HCT116 (cell line): ENCODE measurements around the gene RBP7. TPM values are rescaled to one million over a fixed set of nuclear protein-coding genes. Genes with fewer than 3 reads are reported as not detected.

Source experiments
- ATAC-seq: fragments of 200-7000 bp; cut with Tn5 transposase; 2 replicates; pipeline ENCODE4 v1.9.1; 2020; ENCODE audit warnings: mild to moderate bottlenecking, moderate library complexity
- BruUV-seq: library from RNA; stranded (reverse); fragments of 400-500 nt; replicated peaks from 2 replicates; lab custom pipeline; 2021; lab: Mats Ljungman, UMichigan
- CTCF ChIA-PET: fragments of 300-600 bp; sonication (Branson Sonifier 250); formaldehyde crosslinking; loops from one replicate; lab custom pipeline; 2021; ENCODE audit warnings: antibody characterized with exemption; lab: Charles Lee
- POLR2A ChIA-PET: fragments of 300-600, 350-600 bp; sonication (Branson Sonifier 250); formaldehyde crosslinking; loops from one replicate; lab custom pipeline; 2021; ENCODE audit warnings: antibody characterized with exemption; lab: Charles Lee
- RAD21 ChIA-PET, 2 experiments: fragments of 300-600 bp; sonication (Branson Sonifier 250); formaldehyde crosslinking; loops; one replicate each; lab custom pipeline; 2023; ENCODE audit warnings: low total read pairs in 2 of 2; ENCODE audit not compliant: uncharacterized antibody in 2 of 2, unreplicated experiment in 2 of 2, low non-redundant PET in 1 of 2; lab: Charles Lee
- DNase-seq: peaks from one replicate; pipeline ENCODE4 v3.0.0-alpha.2; 2010; ENCODE audit warnings: low read depth, low spot score
- H2AFZ ChIP-seq: fragments of 200-600 bp; shearing (Covaris generic), sonication (generic); 2 replicates; pipeline ENCODE4 v1.6.1; 2017; ENCODE audit warnings: low read depth, mixed run types, mixed read lengths, antibody characterized with exemption, low read length; ENCODE audit not compliant: poor library complexity, severe bottlenecking
- H3K27ac ChIP-seq: 2 replicates; pipeline ENCODE4 v1.5.1; 2012; ENCODE audit warnings: low read depth, low read length
- H3K27me3 ChIP-seq: fragments of 200-600 bp; sonication (generic); 2 replicates; pipeline ENCODE4 v1.6.1; 2016; ENCODE audit warnings: mixed run types, low read length, mixed read lengths; ENCODE audit not compliant: insufficient read depth
- H3K36me3 ChIP-seq, 2 experiments: fragments of 200-500 bp in 1 of 2; fragments of 200-600 bp in 1 of 2; sonication (Bioruptor generic) in 1 of 2; sonication (generic) in 1 of 2; 2 replicates each; pipeline versions ENCODE4 v1.5.1 to v1.6.1; 2014 to 2016; ENCODE audit warnings: low read length in 2 of 2, inconsistent platforms in 1 of 2, mixed read lengths in 1 of 2, mixed run types in 1 of 2; ENCODE audit not compliant: insufficient read depth in 2 of 2, control insufficient read depth in 1 of 2
- H3K4me1 ChIP-seq, 2 experiments: fragments of 200-600 bp in 1 of 2; sonication (generic) in 1 of 2; 2 replicates each; pipeline versions ENCODE4 v1.5.1 to v1.6.1; 2012 to 2017; ENCODE audit warnings: low read length in 2 of 2, inconsistent platforms in 1 of 2, mild to moderate bottlenecking in 1 of 2, mixed read lengths in 1 of 2, mixed run types in 1 of 2, moderate library complexity in 1 of 2; ENCODE audit not compliant: insufficient read depth in 2 of 2, control insufficient read depth in 1 of 2
- H3K4me2 ChIP-seq: fragments of 200-600 bp; sonication (generic); 2 replicates; pipeline ENCODE4 v1.6.1; 2017; ENCODE audit warnings: mixed run types, low read length, mixed read lengths
- H3K4me3 ChIP-seq, 2 experiments: fragments of 200-600 bp in 1 of 2; sonication (generic) in 1 of 2; replicated peaks in 1 of 2; 2 replicates each; pipeline ENCODE4 v1.5.1; 2011 to 2016; ENCODE audit warnings: low read length in 2 of 2, control low read depth in 1 of 2, low read depth in 1 of 2, mild to moderate bottlenecking in 1 of 2, mixed read lengths in 1 of 2, mixed run types in 1 of 2
- H3K79me2 ChIP-seq: fragments of 200-600 bp; sonication (generic); 2 replicates; pipeline ENCODE4 v1.6.1; 2017; ENCODE audit warnings: mild to moderate bottlenecking, mixed run types, low read length, moderate library complexity, mixed read lengths; ENCODE audit not compliant: insufficient read depth
- H3K9ac ChIP-seq: fragments of 200-600 bp; sonication (generic); 2 replicates; pipeline ENCODE4 v1.6.1; 2016; ENCODE audit warnings: low read length, mixed read lengths
- H3K9me2 ChIP-seq: fragments of 200-600 bp; sonication (generic), shearing (Covaris generic); 2 replicates; pipeline ENCODE4 v1.6.1; 2017; ENCODE audit warnings: mixed run types, mild to moderate bottlenecking, moderate library complexity; ENCODE audit not compliant: insufficient read depth
- H3K9me3 ChIP-seq, 2 experiments: fragments of 200-500 bp in 1 of 2; fragments of 200-600 bp in 1 of 2; sonication (Bioruptor generic) in 1 of 2; sonication (generic) in 1 of 2; 2 replicates each; pipeline ENCODE4 v1.6.1; 2014 to 2017; ENCODE audit warnings: low read length in 2 of 2, mixed read lengths in 2 of 2, inconsistent platforms in 1 of 2, low read depth in 1 of 2, mild to moderate bottlenecking in 1 of 2, mixed run types in 1 of 2, moderate library complexity in 1 of 2; ENCODE audit not compliant: control insufficient read depth in 1 of 2, insufficient read depth in 1 of 2
- H4K20me1 ChIP-seq: fragments of 200-600 bp; sonication (generic), shearing (Covaris generic); 2 replicates; pipeline ENCODE4 v1.6.1; 2017; ENCODE audit warnings: mixed run types, mild to moderate bottlenecking, moderate library complexity; ENCODE audit not compliant: insufficient read depth
- ATF3 ChIP-seq: IDR thresholded peaks from 2 replicates; pipeline ENCODE4 v1.6.1; 2012
- CBX3 ChIP-seq: IDR thresholded peaks from 2 replicates; pipeline ENCODE4 v1.6.1; 2012; ENCODE audit warnings: low read depth
- CEBPB ChIP-seq: IDR thresholded peaks from 2 replicates; pipeline ENCODE4 v1.6.1; 2012; ENCODE audit warnings: low read depth
- CTCF ChIP-seq, 3 experiments: fragments of 200-600 bp in 1 of 3; sonication (generic) in 1 of 3; IDR thresholded peaks in 2 of 3; conservative IDR thresholded peaks in 1 of 3; 2 replicates each; pipeline ENCODE4 v1.5.1; 2012 to 2017; ENCODE audit warnings: low read depth in 2 of 3, low read length in 2 of 3, antibody characterized with exemption in 1 of 3, borderline replicate concordance in 1 of 3, control low read depth in 1 of 3, mild to moderate bottlenecking in 1 of 3, mixed read lengths in 1 of 3, mixed run types in 1 of 3, moderate library complexity in 1 of 3; ENCODE audit not compliant: insufficient read depth in 1 of 3
- EGR1 ChIP-seq: IDR thresholded peaks from 2 replicates; pipeline ENCODE4 v1.6.1; 2012; ENCODE audit warnings: low read depth
- ELF1 ChIP-seq: IDR thresholded peaks from 2 replicates; pipeline ENCODE4 v1.6.1; 2012; ENCODE audit warnings: low read depth, borderline replicate concordance
- EZH2 ChIP-seq: fragments of 200-600 bp; sonication (generic); IDR thresholded peaks from 2 replicates; pipeline ENCODE4 v1.6.1; 2017; ENCODE audit warnings: antibody characterized with exemption, mixed run types
- EZH2phosphoT487 ChIP-seq: fragments of 200-600 bp; IDR thresholded peaks from 2 replicates; pipeline ENCODE4 v1.6.1; 2018; ENCODE audit warnings: antibody characterized with exemption, borderline replicate concordance
- JUND ChIP-seq: IDR thresholded peaks from 2 replicates; pipeline ENCODE4 v1.6.1; 2012
- MAX ChIP-seq: IDR thresholded peaks from 2 replicates; pipeline ENCODE4 v1.6.1; 2012
- POLR2AphosphoS5 ChIP-seq: IDR thresholded peaks from 2 replicates; pipeline ENCODE4 v1.6.1; 2011; ENCODE audit warnings: mild to moderate bottlenecking, low read depth, low read length, moderate library complexity
- SIN3A ChIP-seq: IDR thresholded peaks from 2 replicates; pipeline ENCODE4 v1.6.1; 2012; ENCODE audit warnings: low read depth
- SP1 ChIP-seq: IDR thresholded peaks from 2 replicates; pipeline ENCODE4 v1.6.1; 2012; ENCODE audit warnings: low read depth
- SRF ChIP-seq: IDR thresholded peaks from 2 replicates; pipeline ENCODE4 v1.6.1; 2012; ENCODE audit warnings: low read depth
- TCF7L2 ChIP-seq: IDR thresholded peaks from 2 replicates; pipeline ENCODE4 v1.7.0; 2011; ENCODE audit warnings: borderline replicate concordance, inconsistent platforms; ENCODE audit not compliant: insufficient read depth, insufficient read length; ENCODE audit errors: extremely low read depth
- YY1 ChIP-seq: IDR thresholded peaks from 2 replicates; pipeline ENCODE4 v1.6.1; 2011; ENCODE audit warnings: low read length, low read depth, moderate library complexity, mild to moderate bottlenecking; ENCODE audit not compliant: insufficient replicate concordance; ENCODE audit errors: extremely low read depth
- ZBTB33 ChIP-seq: IDR thresholded peaks from 2 replicates; pipeline ENCODE4 v1.6.1; 2011; ENCODE audit warnings: mild to moderate bottlenecking, low read length, moderate library complexity; ENCODE audit not compliant: insufficient replicate concordance; ENCODE audit errors: extremely low read depth
- intact Hi-C: fragments of 100-400 bp; cut with micrococcal nuclease; formaldehyde crosslinking; loops from 2 replicates; pipeline ENCODE4 v1.10.0; 2022
- total RNA-seq: library from RNA; stranded (reverse); gene quantifications from one replicate; pipeline ENCODE4 v1.2.1, GENCODE V29; 2021; ENCODE audit not compliant: unreplicated experiment
- TF ChIP-seq, protein P1 (sequence below): IDR thresholded peaks from 2 replicates; pipeline ENCODE4 v1.6.1; 2012; ENCODE audit warnings: low read depth

Gene RBP7
- total RNA-seq, 1 experiment from 2014 or later, result 45.6 TPM

- TF ChIP-seq SIN3A (no peak), ELF1 (no peak), ATF3 (no peak), YY1 (no peak), SRF (no peak), EZH2phosphoT487 (no peak), CEBPB (no peak), EZH2 (no peak), ZBTB33 (no peak), JUND (no peak), CTCF (IDR thresholded peaks at IDR 0.05 in 2 of 3, conservative IDR thresholded peaks at IDR 0.05 in 1 of 3; ENCODE audit: borderline replicate concordance in 1 of 3, insufficient read depth in 1 of 3, low read depth in 2 of 3, low read length in 2 of 3) (no peak), SP1 (no peak), POLR2AphosphoS5 (no peak), EGR1 (no peak), CBX3 (no peak), TCF7L2 (no peak), MAX (no peak)
- TF ChIP-seq, protein P1, sequence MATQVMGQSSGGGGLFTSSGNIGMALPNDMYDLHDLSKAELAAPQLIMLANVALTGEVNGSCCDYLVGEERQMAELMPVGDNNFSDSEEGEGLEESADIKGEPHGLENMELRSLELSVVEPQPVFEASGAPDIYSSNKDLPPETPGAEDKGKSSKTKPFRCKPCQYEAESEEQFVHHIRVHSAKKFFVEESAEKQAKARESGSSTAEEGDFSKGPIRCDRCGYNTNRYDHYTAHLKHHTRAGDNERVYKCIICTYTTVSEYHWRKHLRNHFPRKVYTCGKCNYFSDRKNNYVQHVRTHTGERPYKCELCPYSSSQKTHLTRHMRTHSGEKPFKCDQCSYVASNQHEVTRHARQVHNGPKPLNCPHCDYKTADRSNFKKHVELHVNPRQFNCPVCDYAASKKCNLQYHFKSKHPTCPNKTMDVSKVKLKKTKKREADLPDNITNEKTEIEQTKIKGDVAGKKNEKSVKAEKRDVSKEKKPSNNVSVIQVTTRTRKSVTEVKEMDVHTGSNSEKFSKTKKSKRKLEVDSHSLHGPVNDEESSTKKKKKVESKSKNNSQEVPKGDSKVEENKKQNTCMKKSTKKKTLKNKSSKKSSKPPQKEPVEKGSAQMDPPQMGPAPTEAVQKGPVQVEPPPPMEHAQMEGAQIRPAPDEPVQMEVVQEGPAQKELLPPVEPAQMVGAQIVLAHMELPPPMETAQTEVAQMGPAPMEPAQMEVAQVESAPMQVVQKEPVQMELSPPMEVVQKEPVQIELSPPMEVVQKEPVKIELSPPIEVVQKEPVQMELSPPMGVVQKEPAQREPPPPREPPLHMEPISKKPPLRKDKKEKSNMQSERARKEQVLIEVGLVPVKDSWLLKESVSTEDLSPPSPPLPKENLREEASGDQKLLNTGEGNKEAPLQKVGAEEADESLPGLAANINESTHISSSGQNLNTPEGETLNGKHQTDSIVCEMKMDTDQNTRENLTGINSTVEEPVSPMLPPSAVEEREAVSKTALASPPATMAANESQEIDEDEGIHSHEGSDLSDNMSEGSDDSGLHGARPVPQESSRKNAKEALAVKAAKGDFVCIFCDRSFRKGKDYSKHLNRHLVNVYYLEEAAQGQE, result no peak
- H4K20me1 ChIP-seq, result no peaks in the 10 kb centered on the region
- POLR2A ChIA-PET, result no interaction called here
Observed at GRCh38 chr1:10045480-10046355, 48.7 kb downstream of the RBP7 start.

More at GRCh38 chr1:10045480-10046355, 48.7 kb downstream of the RBP7 start:
- Histone ChIP-seq H3K79me2 (peaks cover 91% of the 10 kb centered on the region), H3K9me3 (no peaks in the 10 kb centered on the region), H3K9ac (no peak overlapping the region), H3K9me2 (no peaks in the 10 kb centered on the region), H3K27me3 (no peaks in the 10 kb centered on the region), H3K36me3 (no peaks in the 10 kb centered on the region), H3K4me2 (no peak overlapping the region), H3K4me1 (peaks cover 0 to 3% of the 10 kb centered on the region in 2 experiments; a peak in 1 of 4 replicates), H3K27ac (no peak overlapping the region), H2AFZ (no peak overlapping the region), H3K4me3 (no peak overlapping the region)
- ChIA-PET CTCF (interaction anchor here (1.2 kb wide), 1 partner anchor 13 kb away, joined by 3 read pairs; the partner anchor contains the start of gene UBE4B), RAD21 (no interaction called here)
- DNase-seq (no peak), ATAC-seq (no peak; the same call in 1 of the 2 replicates)
- no TSS peak for BruUV-seq
- intact Hi-C loops, result no loop called here
